ENCODE results near the gene TRPM3. TPM values are rescaled to one million over a fixed set of nuclear protein-coding genes. Genes with fewer than 3 reads are reported as not detected.
"Not testable (repeated sequence)": the region's sequence is repeated elsewhere in the genome, so short reads cannot be mapped to it uniquely, and the experiment has no call there.

The TRPM3 gene
- total and polyA plus RNA-seq, 5 donors, result 0.38 to 2.2 (median 1.2) TPM

GRCh38 chr9:70971723-70972122 lies 149.7 kb downstream of the TRPM3 start:
- H3K27me3 ChIP-seq (ENCODE audit: control insufficient read depth, insufficient read depth), result no peaks in the 10 kb centered on the region
- H3K4me1 ChIP-seq (ENCODE audit: control insufficient read depth, insufficient read depth, low read length), result no peaks in the 10 kb centered on the region
- H3K4me3 ChIP-seq (ENCODE audit: low read length), result no peak overlapping the region
- WGBS, result 80% methylated on average over 1 of the region's 1 CpG
- DNase-seq (no peak), ATAC-seq (no peak)
- no peak overlapping the region for H3K27ac ChIP-seq (ENCODE audit: low read length)
- H3K9me3 ChIP-seq (ENCODE audit: control insufficient read depth, low read length), result no peaks in the 10 kb centered on the region
- intact Hi-C loops (cut with DNase I), result no loop called here

GRCh38 chr9:70966380-70966779 lies 155.0 kb downstream of the TRPM3 start:
- H3K27me3 ChIP-seq (ENCODE audit: control insufficient read depth, insufficient read depth); DNase-seq; H3K4me3 ChIP-seq (ENCODE audit: low read length); intact Hi-C loops (cut with DNase I); H3K27ac ChIP-seq (ENCODE audit: low read length); ATAC-seq; H3K9me3 ChIP-seq (ENCODE audit: control insufficient read depth, low read length); H3K4me1 ChIP-seq (ENCODE audit: control insufficient read depth, insufficient read depth, low read length): not testable (repeated sequence)
- 90% methylated on average over 3 of the region's 3 CpGs for WGBS

GRCh38 chr9:70964861-70965260 lies 156.6 kb downstream of the TRPM3 start:
- no peak overlapping the region for H3K27ac ChIP-seq (ENCODE audit: low read length)
- H3K4me1 ChIP-seq (ENCODE audit: control insufficient read depth, insufficient read depth, low read length), result no peaks in the 10 kb centered on the region
- DNase-seq (no peak), ATAC-seq (no peak)
- no peaks in the 10 kb centered on the region for H3K9me3 ChIP-seq (ENCODE audit: control insufficient read depth, low read length)
- no peak overlapping the region for H3K4me3 ChIP-seq (ENCODE audit: low read length)
- intact Hi-C loops (cut with DNase I), result no loop called here
- H3K27me3 ChIP-seq (ENCODE audit: control insufficient read depth, insufficient read depth), result no peaks in the 10 kb centered on the region

GRCh38 chr9:70963554-70963953 lies 157.9 kb downstream of the TRPM3 start:
- H3K9me3 ChIP-seq (ENCODE audit: control insufficient read depth, low read length), result no peaks in the 10 kb centered on the region
- no peaks in the 10 kb centered on the region for H3K27me3 ChIP-seq (ENCODE audit: control insufficient read depth, insufficient read depth)
- DNase-seq, result no peak
- no peak overlapping the region for H3K27ac ChIP-seq (ENCODE audit: low read length)
- no peak for ATAC-seq
- no peaks in the 10 kb centered on the region for H3K4me1 ChIP-seq (ENCODE audit: control insufficient read depth, insufficient read depth, low read length)
- intact Hi-C loops (cut with DNase I), result no loop called here
- 58% methylated on average over 3 of the region's 3 CpGs for WGBS
- no peak overlapping the region for H3K4me3 ChIP-seq (ENCODE audit: low read length)

- H3K9me3 ChIP-seq (ENCODE audit: control insufficient read depth, low read length), result no peaks in the 10 kb centered on the region
- intact Hi-C loops (cut with DNase I), result no loop called here
- H3K4me1 ChIP-seq (ENCODE audit: control insufficient read depth, insufficient read depth, low read length), result no peaks in the 10 kb centered on the region
- no peak overlapping the region for H3K27ac ChIP-seq (ENCODE audit: low read length)
- no peak overlapping the region for H3K4me3 ChIP-seq (ENCODE audit: low read length)
- WGBS, result 84% methylated on average over 4 of the region's 4 CpGs
- no peaks in the 10 kb centered on the region for H3K27me3 ChIP-seq (ENCODE audit: control insufficient read depth, insufficient read depth)
- DNase-seq (no peak), ATAC-seq (no peak)
Observed at GRCh38 chr9:70962761-70963440, 158.5 kb downstream of the TRPM3 start.

- Histone ChIP-seq H3K27ac (ENCODE audit: low read length) (no peak overlapping the region), H3K27me3 (ENCODE audit: control insufficient read depth, insufficient read depth) (no peaks in the 10 kb centered on the region), H3K9me3 (ENCODE audit: control insufficient read depth, low read length) (no peaks in the 10 kb centered on the region), H3K4me1 (ENCODE audit: control insufficient read depth, insufficient read depth, low read length) (no peaks in the 10 kb centered on the region), H3K4me3 (ENCODE audit: low read length) (no peak overlapping the region)
- WGBS, result 85% methylated on average over 2 of the region's 2 CpGs
- DNase-seq (no peak), ATAC-seq (no peak)
- intact Hi-C loops (cut with DNase I), result no loop called here
Observed at GRCh38 chr9:70959366-70959765, 162.1 kb downstream of the TRPM3 start.

- 40% methylated on average over 8 of the region's 8 CpGs for WGBS
- no peak overlapping the region for H3K4me3 ChIP-seq (ENCODE audit: low read length)
- intact Hi-C loops (cut with DNase I), result no loop called here
- no peaks in the 10 kb centered on the region for H3K4me1 ChIP-seq (ENCODE audit: control insufficient read depth, insufficient read depth, low read length)
- H3K9me3 ChIP-seq (ENCODE audit: control insufficient read depth, low read length), result no peaks in the 10 kb centered on the region
- DNase-seq, result no peak
- H3K27ac ChIP-seq (ENCODE audit: low read length), result no peak overlapping the region
- ATAC-seq, result no peak
- no peaks in the 10 kb centered on the region for H3K27me3 ChIP-seq (ENCODE audit: control insufficient read depth, insufficient read depth)
Observed at GRCh38 chr9:70954596-70955143, 166.8 kb downstream of the TRPM3 start.

GRCh38 chr9:70954126-70954525 lies 167.3 kb downstream of the TRPM3 start:
- no peak overlapping the region for H3K4me3 ChIP-seq (ENCODE audit: low read length)
- no peaks in the 10 kb centered on the region for H3K9me3 ChIP-seq (ENCODE audit: control insufficient read depth, low read length)
- intact Hi-C loops (cut with DNase I), result no loop called here
- ATAC-seq (no peak), DNase-seq (no peak)
- no peaks in the 10 kb centered on the region for H3K27me3 ChIP-seq (ENCODE audit: control insufficient read depth, insufficient read depth)
- H3K27ac ChIP-seq (ENCODE audit: low read length), result no peak overlapping the region
- WGBS, result 39% methylated on average over 1 of the region's 1 CpG
- no peaks in the 10 kb centered on the region for H3K4me1 ChIP-seq (ENCODE audit: control insufficient read depth, insufficient read depth, low read length)

- ATAC-seq (no peak), DNase-seq (no peak)
- 72% methylated on average over 4 of the region's 4 CpGs for WGBS
- no peaks in the 10 kb centered on the region for H3K27me3 ChIP-seq (ENCODE audit: control insufficient read depth, insufficient read depth)
- H3K27ac ChIP-seq (ENCODE audit: low read length), result no peak overlapping the region
- no peaks in the 10 kb centered on the region for H3K4me1 ChIP-seq (ENCODE audit: control insufficient read depth, insufficient read depth, low read length)
- intact Hi-C loops (cut with DNase I), result no loop called here
- no peak overlapping the region for H3K4me3 ChIP-seq (ENCODE audit: low read length)
- H3K9me3 ChIP-seq (ENCODE audit: control insufficient read depth, low read length), result no peaks in the 10 kb centered on the region
Observed at GRCh38 chr9:70951749-70952727, 169.4 kb downstream of the TRPM3 start.

GRCh38 chr9:70950270-70950669 lies 171.2 kb downstream of the TRPM3 start:
- DNase-seq (no peak), ATAC-seq (no peak)
- Histone ChIP-seq H3K27me3 (ENCODE audit: control insufficient read depth, insufficient read depth) (no peaks in the 10 kb centered on the region), H3K27ac (ENCODE audit: low read length) (no peak overlapping the region), H3K9me3 (ENCODE audit: control insufficient read depth, low read length) (no peaks in the 10 kb centered on the region), H3K4me1 (ENCODE audit: control insufficient read depth, insufficient read depth, low read length) (no peaks in the 10 kb centered on the region), H3K4me3 (ENCODE audit: low read length) (no peak overlapping the region)
- WGBS, result 48% methylated on average over 2 of the region's 2 CpGs
- intact Hi-C loops (cut with DNase I), result no loop called here

GRCh38 chr9:70949239-70949638 lies 172.2 kb downstream of the TRPM3 start:
- WGBS, result 74% methylated on average over 4 of the region's 4 CpGs

More at GRCh38 chr9:70949239-70949638, 172.2 kb downstream of the TRPM3 start:
- Histone ChIP-seq H3K27ac (ENCODE audit: low read length) (no peak overlapping the region), H3K9me3 (ENCODE audit: control insufficient read depth, low read length) (no peaks in the 10 kb centered on the region), H3K4me1 (ENCODE audit: control insufficient read depth, insufficient read depth, low read length) (no peaks in the 10 kb centered on the region), H3K27me3 (ENCODE audit: control insufficient read depth, insufficient read depth) (no peaks in the 10 kb centered on the region), H3K4me3 (ENCODE audit: low read length) (no peak overlapping the region)
- ATAC-seq (no peak), DNase-seq (no peak)
- intact Hi-C loops (cut with DNase I), result no loop called here

All from right cardiac atrium (tissue), 5 donors.